ENCODE measurements around the gene R3HDM2. TPM values are rescaled to one million over a fixed set of nuclear protein-coding genes. Genes with fewer than 3 reads are reported as not detected.

The R3HDM2 gene
- total and polyA plus RNA-seq, 2 of the 13 experiments (the other 11 are each of a cell fraction or from before 2014, with no cell fraction given): 11.1 to 23.5 TPM

DNA sequence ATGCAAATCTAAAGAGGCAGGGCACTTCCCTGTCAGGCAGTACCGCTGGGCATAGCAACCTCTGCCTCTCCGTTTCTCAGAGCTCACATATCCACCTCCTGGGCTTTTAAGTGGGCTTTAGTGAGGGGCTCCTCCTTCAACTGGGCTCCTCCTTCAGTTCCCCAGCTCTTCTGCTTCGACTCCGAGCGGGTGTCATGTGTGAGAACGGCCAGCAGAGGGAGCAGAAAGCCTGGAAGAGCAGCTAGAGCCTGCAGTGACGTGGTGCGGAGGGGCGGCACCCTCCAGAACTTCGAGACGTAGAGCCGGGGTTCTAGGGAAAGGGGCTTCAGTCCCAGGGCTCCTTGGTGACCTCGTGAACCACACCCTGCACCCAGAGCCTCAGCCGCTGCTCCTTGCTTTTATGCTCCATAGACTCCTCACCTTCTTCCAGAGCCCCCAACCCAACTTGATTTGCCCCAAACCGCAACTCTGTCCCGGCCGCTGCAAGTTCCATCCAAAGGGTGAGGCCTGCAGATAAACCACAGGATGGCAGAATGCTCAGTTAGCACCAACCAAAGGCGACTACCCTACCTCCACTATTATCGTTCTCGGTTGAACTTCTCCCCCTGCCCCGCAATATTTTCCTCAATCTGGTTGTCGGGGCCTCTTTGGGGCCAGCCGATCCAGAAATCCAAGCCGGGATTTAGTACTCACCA is 28.4 kb upstream of the R3HDM2 start (continued):
- TF ChIP-seq ZNF83 (CRISPR knock-in tag; IDR thresholded peaks at IDR 0.05; ENCODE audit: borderline replicate concordance): no peak; the same call in 1 of the 2 replicates
- TF ChIP-seq RARA (CRISPR knock-in tag; IDR thresholded peaks at IDR 0.05): no peak
- TF ChIP-seq NR0B2 (CRISPR knock-in tag; IDR thresholded peaks at IDR 0.05): no peak
- TF ChIP-seq ZNF772 (CRISPR knock-in tag; IDR thresholded peaks at IDR 0.05): no peak
- no peak for TF ChIP-seq MED8 (CRISPR knock-in tag; IDR thresholded peaks at IDR 0.05; ENCODE audit: insufficient replicate concordance)
- TF ChIP-seq NPAS2 (CRISPR knock-in tag; IDR thresholded peaks at IDR 0.05; ENCODE audit: borderline replicate concordance): no peak
- TF ChIP-seq, protein P1, sequence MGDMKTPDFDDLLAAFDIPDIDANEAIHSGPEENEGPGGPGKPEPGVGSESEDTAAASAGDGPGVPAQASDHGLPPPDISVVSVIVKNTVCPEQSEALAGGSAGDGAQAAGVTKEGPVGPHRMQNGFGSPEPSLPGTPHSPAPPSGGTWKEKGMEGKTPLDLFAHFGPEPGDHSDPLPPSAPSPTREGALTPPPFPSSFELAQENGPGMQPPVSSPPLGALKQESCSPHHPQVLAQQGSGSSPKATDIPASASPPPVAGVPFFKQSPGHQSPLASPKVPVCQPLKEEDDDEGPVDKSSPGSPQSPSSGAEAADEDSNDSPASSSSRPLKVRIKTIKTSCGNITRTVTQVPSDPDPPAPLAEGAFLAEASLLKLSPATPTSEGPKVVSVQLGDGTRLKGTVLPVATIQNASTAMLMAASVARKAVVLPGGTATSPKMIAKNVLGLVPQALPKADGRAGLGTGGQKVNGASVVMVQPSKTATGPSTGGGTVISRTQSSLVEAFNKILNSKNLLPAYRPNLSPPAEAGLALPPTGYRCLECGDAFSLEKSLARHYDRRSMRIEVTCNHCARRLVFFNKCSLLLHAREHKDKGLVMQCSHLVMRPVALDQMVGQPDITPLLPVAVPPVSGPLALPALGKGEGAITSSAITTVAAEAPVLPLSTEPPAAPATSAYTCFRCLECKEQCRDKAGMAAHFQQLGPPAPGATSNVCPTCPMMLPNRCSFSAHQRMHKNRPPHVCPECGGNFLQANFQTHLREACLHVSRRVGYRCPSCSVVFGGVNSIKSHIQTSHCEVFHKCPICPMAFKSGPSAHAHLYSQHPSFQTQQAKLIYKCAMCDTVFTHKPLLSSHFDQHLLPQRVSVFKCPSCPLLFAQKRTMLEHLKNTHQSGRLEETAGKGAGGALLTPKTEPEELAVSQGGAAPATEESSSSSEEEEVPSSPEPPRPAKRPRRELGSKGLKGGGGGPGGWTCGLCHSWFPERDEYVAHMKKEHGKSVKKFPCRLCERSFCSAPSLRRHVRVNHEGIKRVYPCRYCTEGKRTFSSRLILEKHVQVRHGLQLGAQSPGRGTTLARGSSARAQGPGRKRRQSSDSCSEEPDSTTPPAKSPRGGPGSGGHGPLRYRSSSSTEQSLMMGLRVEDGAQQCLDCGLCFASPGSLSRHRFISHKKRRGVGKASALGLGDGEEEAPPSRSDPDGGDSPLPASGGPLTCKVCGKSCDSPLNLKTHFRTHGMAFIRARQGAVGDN (CRISPR knock-in tag; IDR thresholded peaks at IDR 0.05): peak; percentile 82
- peak; percentile 60; the same call in 1 of the 2 replicates for TF ChIP-seq ZNF788 (CRISPR knock-in tag; IDR thresholded peaks at IDR 0.05; ENCODE audit: borderline replicate concordance)
- no peak for TF ChIP-seq KAT2B (IDR thresholded peaks at IDR 0.05; ENCODE audit: borderline replicate concordance, low read depth, low read length)
- TF ChIP-seq SRF (IDR thresholded peaks at IDR 0.05; ENCODE audit: low read depth, low read length): no peak
- TF ChIP-seq NFKBIZ (CRISPR knock-in tag; IDR thresholded peaks at IDR 0.05): no peak
- no peak for TF ChIP-seq RFXAP (CRISPR knock-in tag; IDR thresholded peaks at IDR 0.05; ENCODE audit: borderline replicate concordance)
- no peak for TF ChIP-seq E2F1 (CRISPR knock-in tag; IDR thresholded peaks at IDR 0.05)
- TF ChIP-seq MYPOP (CRISPR knock-in tag; IDR thresholded peaks at IDR 0.05): no peak
- TF ChIP-seq ASH2L (IDR thresholded peaks at IDR 0.05; ENCODE audit: insufficient read length, low read depth, low read length): peak; percentile 77
- no peak for TF ChIP-seq RNF219 (CRISPR knock-in tag; IDR thresholded peaks at IDR 0.05)
- TF ChIP-seq ZNF317 (CRISPR knock-in tag; IDR thresholded peaks at IDR 0.05): 0 out of 2 replicates have a peak, but pooled peaks have one; percentile 23
- TF ChIP-seq ZNF30 (CRISPR knock-in tag; IDR thresholded peaks at IDR 0.05): no peak
- TF ChIP-seq ATF7-NPFF (CRISPR knock-in tag; IDR thresholded peaks at IDR 0.05; ENCODE audit: low read depth): no peak
- TF ChIP-seq ZSCAN30 (CRISPR knock-in tag; IDR thresholded peaks at IDR 0.05): no peak
- TF ChIP-seq RORA (CRISPR knock-in tag; IDR thresholded peaks at IDR 0.05): no peak
